ENCODE measurements around the gene NPTN. TPM values are rescaled to one million over a fixed set of nuclear protein-coding genes. Genes with fewer than 3 reads are reported as not detected.

NPTN gene
- total and polyA plus RNA-seq, 11 donors, result 89.3 to 264 (median 197) TPM

DNA sequence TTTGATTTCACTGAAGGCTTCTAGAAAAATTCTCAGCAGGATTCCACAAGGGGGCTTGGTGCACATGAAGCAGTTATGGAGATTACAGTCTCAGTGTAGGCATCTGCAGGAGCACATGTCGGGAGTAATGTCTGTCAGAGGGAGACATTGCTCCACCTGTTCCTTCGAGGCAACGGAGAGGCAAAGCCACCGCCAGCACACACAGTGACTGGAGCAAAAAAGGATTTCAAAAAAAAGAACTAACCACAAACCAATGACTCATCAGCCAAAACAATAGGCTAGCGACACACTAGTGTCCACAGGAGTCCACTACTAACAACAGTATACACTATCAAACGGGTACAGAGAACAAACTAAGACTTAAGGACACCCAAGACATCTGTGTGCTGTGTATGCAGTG is 68.9 kb downstream of the NPTN start:
- intact Hi-C loops (cut with DNase I), result loop anchor here in 9 of 10 donors (5.0 to 10.0 kb wide), 5 partner anchors 73 to 259 kb away; no protein-coding TSS in a partner anchor
- Histone ChIP-seq H3K27ac (no peak overlapping the region), H3K27me3 (no peaks in the 10 kb centered on the region), H3K4me1 (peaks cover 0 to 15% (median 3%) of the 10 kb centered on the region in 12 donors), H3K4me3 (no peak overlapping the region), H3K9me3 (no peaks in the 10 kb centered on the region), H3K36me3 (peaks cover 0 to 96% (median 91%) of the 10 kb centered on the region in 9 donors)
- WGBS, 4 donors, result 36 to 49% (median 42%) methylated on average over 6 of the region's 6 CpGs
- ATAC-seq (peak; percentile 48 to 65 (median 61)), DNase-seq (no peak)
- TF ChIP-seq, protein P1, sequence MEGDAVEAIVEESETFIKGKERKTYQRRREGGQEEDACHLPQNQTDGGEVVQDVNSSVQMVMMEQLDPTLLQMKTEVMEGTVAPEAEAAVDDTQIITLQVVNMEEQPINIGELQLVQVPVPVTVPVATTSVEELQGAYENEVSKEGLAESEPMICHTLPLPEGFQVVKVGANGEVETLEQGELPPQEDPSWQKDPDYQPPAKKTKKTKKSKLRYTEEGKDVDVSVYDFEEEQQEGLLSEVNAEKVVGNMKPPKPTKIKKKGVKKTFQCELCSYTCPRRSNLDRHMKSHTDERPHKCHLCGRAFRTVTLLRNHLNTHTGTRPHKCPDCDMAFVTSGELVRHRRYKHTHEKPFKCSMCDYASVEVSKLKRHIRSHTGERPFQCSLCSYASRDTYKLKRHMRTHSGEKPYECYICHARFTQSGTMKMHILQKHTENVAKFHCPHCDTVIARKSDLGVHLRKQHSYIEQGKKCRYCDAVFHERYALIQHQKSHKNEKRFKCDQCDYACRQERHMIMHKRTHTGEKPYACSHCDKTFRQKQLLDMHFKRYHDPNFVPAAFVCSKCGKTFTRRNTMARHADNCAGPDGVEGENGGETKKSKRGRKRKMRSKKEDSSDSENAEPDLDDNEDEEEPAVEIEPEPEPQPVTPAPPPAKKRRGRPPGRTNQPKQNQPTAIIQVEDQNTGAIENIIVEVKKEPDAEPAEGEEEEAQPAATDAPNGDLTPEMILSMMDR (IDR thresholded peaks at IDR 0.05), result peak in 5 of 12 donors; percentile 9 to 29 (median 12)
- TF ChIP-seq POLR2A (IDR thresholded peaks at IDR 0.05), result no peak

DNA sequence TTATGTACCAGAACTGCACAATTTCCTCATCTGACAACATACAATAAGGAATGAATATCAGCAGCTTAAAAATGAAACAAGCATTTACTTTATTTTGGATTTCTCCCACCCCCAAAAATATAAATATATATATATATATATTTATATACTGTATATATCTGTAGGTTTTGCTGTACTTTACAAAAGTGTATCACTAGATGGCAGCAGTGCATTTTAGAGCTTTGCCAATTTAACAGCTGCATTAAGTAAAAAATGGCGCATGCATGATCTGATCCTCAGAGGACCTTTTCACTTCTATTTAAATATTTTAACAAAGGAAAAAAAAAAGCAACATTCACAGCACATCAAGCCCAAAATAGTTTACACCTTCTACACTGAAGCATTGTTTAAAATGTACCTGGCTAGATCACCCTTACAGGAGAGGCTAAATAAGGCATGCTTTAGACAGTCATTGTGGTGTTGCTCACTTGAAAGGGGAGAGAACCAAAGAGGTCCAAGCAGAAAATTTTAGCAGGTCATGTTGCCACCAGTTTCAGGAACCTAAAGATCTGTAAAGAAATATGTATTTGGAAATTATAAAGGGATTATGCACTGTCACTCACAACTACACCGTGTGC is 72.6 kb downstream of the NPTN start:
- H3K4me1 ChIP-seq, result peaks cover 0 to 15% (median 3%) of the 10 kb centered on the region in 12 donors
- TF ChIP-seq POLR2A (IDR thresholded peaks at IDR 0.05), result no peak
- TF ChIP-seq, protein P1 (IDR thresholded peaks at IDR 0.05), result peak; percentile 16 to 70 (median 54)
- H3K9me3 ChIP-seq, result no peaks in the 10 kb centered on the region
- DNase-seq, result no peak
- peaks cover 0 to 96% (median 92%) of the 10 kb centered on the region in 9 donors for H3K36me3 ChIP-seq
- H3K27ac ChIP-seq, result peak overlapping the region in 1 of 12 donors; percentile 2
- ATAC-seq, result peak in 1 of 4 donors; percentile 49
- WGBS, 4 donors, result 56 to 65% (median 61%) methylated on average over 2 of the region's 2 CpGs
- no peak overlapping the region for H3K4me3 ChIP-seq
- no peaks in the 10 kb centered on the region for H3K27me3 ChIP-seq
- intact Hi-C loops (cut with DNase I), result loop anchor here (1.0 to 10.0 kb wide), 9 partner anchors 74 to 256 kb away; no protein-coding TSS in a partner anchor

DNA sequence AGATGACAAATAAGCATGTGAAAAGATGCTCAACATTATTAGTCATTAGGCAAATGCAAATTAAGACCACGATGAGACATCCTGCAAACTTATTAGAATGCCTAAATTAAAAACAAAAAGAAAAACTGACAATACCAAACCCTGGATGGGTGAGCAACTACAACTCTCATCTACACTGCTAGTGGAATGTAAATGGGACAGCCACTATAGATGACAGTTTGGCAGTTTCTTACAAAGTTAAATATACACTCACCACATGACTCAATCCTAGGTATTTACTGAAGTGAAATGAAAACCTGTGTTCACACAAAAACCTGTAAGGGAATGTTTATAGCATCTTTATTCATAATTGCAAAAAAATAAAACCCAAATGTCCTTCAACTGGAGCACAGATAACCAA is 74.7 kb downstream of the NPTN start:
- no peak overlapping the region for H3K4me3 ChIP-seq
- no peaks in the 10 kb centered on the region for H3K4me1 ChIP-seq
- no peak for ATAC-seq
- WGBS, 4 donors, result 82 to 96% (median 93%) methylated on average over 1 of the region's 1 CpG
- DNase-seq, result no peak
- intact Hi-C loops (cut with DNase I), result loop anchor here in 2 of 10 donors (5.0 to 10.0 kb wide), 2 partner anchors 144 to 254 kb away; no protein-coding TSS in a partner anchor
- TF ChIP-seq, protein P1 (IDR thresholded peaks at IDR 0.05), result no peak
- H3K27ac ChIP-seq, result no peak overlapping the region
- no peaks in the 10 kb centered on the region for H3K9me3 ChIP-seq
- peaks cover 0 to 95% (median 82%) of the 10 kb centered on the region in 9 donors for H3K36me3 ChIP-seq
- H3K27me3 ChIP-seq, result no peaks in the 10 kb centered on the region

DNA sequence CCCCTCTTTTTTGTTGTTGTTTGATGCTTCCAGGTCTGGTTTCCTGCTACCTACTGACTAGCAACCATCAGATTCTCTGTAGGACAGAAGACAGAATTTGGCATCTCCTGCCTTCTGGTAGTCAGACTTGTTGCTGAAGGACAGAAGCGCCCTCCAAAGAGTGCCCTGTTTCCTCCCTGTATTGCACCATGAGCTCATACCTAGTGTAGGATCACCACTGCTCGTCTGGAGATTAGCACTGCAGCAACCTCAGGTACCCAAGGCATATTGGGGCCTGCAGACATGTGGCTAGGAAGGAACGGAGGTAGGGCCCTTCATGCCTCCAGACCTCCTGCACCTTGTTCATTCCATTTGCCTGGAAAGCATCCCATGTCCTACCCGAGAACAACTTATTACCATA is 78.1 kb downstream of the NPTN start:
- Histone ChIP-seq H3K36me3 (peaks cover 0 to 68% (median 51%) of the 10 kb centered on the region in 9 donors), H3K27me3 (no peaks in the 10 kb centered on the region), H3K9me3 (no peaks in the 10 kb centered on the region), H3K4me3 (no peak overlapping the region), H3K27ac (no peak overlapping the region), H3K4me1 (peaks cover 0 to 8% (median 0%) of the 10 kb centered on the region in 12 donors)
- peak in 1 of 4 donors; percentile 26 for ATAC-seq
- 85 to 89% (median 87%) methylated on average over 4 of the region's 4 CpGs for WGBS, 4 donors
- intact Hi-C loops (cut with DNase I), result loop anchor here in 2 of 10 donors (5.0 to 10.0 kb wide), 2 partner anchors 147 to 250 kb away; no protein-coding TSS in a partner anchor
- no peak for DNase-seq
- TF ChIP-seq, protein P1 (IDR thresholded peaks at IDR 0.05), result no peak
- TF ChIP-seq POLR2A (IDR thresholded peaks at IDR 0.05), result no peak
